Stimulated activated CD8-positive, alpha-beta memory T cell treated with anti-CD3 and anti-CD28 coated beads, Interleukin-15, amount 100 ng/mL, for 1 hour (primary cell): ENCODE results near the gene CDKN2B-AS1.

Experiments
- DNase-seq: peaks from one replicate; pipeline ENCODE4 v3.0.0-alpha.2; 2020; ENCODE audit warnings: low read depth

Gene CDKN2B-AS1

DNA sequence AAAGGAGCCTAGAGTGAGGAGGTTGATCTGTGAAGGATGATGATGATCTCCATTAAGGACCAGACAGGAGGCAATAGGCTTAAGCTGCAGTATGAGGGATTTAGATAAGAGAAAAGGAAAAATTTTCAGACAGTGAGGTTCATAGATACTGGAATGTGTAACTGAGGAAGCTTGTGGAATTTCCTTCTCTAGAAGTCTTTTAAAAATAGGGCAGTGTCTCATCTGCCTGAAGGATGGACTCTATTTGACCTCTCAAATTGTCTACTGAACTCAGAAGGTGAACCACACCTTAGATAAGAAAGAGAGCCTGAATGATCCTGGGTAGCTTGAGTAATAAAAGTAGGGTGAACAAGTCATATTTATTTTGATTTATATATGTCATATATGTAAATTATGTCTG, 162.7 kb downstream of the CDKN2B-AS1 start:
- DNase-seq: no peak

DNA sequence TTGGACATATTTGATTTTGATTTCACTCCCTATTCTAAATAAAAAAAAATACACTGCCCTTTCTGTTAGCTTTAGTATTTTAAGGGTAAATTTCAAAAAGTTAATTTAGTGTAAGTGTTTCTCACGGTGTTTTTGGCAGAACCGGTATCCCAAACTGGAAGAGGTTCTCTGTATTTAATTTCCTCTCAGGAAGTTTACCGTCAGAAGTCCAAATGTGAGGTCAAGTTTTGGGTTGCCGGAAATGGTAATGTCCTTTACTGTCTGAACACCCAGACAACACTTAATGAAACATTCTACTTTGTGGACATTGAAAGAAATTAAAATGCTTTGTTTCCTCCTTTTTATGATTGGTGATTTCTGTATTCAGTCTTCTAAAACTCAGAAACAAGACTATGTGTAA, 163.2 kb downstream of the CDKN2B-AS1 start:
- no peak for DNase-seq

DNA sequence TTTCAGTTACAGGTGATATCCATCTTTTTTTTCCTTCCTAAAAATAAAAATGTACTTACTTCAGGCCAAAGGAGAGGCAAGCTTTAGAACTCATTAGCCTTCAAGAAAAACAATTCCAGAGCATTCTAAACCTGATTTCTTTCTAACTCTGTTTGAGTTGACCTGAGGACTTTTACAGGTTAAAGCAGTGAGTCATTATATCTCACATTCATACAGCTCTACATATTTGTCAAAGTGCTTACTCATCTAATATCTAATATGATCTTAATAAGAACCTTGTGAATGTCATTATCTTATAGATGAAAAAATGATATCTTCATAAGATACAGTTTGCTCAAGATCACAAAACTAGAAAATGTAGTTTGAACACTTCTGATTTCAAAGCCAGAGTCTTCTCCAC, 163.7 kb downstream of the CDKN2B-AS1 start:
- no peak for DNase-seq

DNA sequence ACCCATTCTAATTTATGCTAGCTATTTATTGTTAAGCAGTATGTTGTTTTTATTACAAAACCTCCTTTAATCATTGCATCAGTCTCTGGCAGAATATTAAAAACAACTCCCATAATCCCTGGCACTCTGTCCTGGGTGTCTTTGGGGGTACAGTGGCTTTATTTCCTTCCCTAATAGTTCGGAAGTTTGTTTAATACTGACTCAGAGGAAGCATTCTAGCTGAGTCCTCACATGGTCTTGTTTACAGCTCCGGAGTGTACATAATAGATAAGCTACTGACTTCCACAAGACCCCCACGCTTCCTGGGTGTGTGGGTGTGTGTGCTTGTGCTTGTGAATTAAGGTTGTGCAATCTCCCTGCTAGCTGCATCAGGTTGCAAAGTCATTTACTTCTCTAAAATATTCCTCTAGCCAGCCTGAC, 164.3 kb downstream of the CDKN2B-AS1 start:
- no peak for DNase-seq

DNA sequence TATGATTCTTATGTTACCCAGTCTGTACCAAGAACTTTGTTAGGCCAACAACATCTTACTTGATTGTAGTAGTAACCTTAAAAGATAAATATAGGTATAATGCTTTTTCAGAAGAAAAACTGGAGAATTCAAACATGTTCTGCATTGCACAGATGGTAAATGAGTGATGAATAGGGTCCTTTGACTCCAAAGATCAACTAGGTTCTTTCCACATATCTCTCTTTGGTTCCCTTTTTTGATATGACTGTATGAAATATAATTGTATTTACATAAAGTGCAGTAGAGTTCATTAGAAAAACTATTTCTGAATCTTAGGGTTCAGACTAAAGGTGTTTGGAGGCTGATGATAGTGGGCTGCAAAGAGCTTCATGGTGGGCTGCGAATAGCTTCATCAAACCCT, 165.0 kb downstream of the CDKN2B-AS1 start:
- DNase-seq: no peak

DNA sequence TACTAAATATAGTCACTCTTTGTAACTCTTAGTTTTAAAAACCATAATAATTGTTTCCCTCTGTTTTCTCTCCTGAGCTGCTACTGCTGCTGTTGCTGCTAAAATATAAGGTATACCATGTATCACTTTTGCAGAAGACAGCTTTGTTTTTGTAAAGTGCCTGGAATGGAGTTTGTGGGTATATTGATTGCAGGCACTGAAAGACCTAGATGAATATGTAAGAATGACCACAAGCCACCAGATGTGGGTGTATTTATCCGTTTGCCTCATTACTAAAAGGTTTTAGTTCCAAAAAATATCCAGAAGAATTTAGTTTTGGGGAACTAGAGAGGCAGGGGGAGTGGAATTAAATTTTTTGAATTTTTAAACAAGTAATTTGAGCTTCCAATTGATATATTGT, 165.6 kb downstream of the CDKN2B-AS1 start:
- DNase-seq: no peak

DNA sequence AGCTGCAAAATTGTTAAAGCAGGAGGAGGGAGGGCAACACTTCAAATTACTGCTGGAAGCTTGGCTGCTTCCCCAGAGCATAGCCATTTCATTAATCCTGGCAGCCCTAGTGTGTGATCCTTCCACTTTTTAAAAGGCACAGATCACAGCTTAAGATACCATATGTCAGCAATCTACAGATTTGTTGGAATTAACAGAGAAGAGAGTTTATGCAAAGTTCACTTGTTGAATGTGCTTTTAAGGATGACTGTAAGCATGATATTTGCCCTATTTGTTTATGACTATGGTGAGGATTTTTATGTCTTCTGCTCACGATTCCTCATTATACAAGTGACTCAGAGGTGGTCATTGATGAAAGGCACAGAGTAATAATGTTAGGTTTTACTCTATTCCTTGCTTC, 170.6 kb downstream of the CDKN2B-AS1 start:
- no peak for DNase-seq

DNA sequence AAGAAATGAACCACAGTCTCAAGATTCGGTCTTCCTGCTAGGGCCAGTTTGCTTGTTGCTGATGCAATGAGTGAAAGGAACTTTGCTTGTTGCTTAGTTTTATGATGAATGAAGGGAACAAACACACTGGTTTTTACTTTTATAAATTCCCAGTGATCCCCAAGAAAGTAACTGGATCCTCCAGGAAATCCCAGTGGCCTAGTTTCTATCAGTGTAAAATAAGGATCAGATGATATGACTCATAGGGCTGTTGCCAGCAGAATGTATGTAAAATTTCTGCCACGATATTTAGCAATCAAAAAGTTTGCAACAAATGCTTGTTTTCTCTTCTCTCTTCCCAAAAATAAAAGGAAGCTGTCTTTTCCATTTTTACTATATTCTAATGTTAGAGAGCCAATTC, 174.7 kb downstream of the CDKN2B-AS1 start:
- no peak for DNase-seq

DNA sequence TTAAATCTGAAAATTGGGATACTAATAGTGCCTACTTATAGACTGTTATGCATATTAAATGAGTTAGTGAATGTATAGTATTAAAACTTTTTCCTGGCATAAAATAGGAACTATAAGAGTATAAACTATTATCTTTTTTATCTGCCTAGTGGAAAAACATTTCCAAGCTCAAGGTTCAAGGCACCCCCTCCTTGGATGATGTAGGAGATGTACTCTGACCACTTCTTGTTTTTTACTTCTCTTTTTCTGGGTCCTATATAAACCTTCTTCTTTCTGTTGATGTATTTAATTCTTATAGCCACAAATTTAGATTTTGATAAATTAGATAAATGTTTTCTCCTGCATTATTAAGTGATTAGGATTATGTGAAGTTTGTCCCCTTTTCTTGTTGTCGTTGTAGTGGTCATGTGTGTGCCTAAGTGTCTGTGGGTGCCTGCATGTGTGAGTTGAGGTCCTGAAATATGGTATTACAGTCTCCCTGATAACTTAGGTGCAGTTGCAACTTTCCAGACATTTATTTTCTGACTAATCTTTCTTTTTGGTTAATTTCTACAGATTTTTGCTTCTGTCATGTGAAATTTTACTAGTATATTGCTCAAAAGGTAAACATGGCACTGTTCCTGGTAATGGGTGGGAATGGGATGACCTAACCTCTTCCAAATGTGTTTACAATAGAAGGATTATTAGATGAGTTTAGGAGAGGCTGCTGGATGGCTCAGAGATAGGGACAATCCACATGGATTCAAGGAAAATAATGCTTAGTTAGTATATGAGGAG, 175.3 kb downstream of the CDKN2B-AS1 start:
- no peak for DNase-seq
